Endothelial cell (in vitro differentiated cells): ENCODE measurements around the gene RHOV. TPM values are rescaled to one million over a fixed set of nuclear protein-coding genes. Genes with fewer than 3 reads are reported as not detected.

Experiments used
- DNase-seq: peaks from one replicate; pipeline ENCODE4 v3.0.0; 2021; ENCODE audit warnings: low spot score
- H3K27ac Mint-ChIP-seq: one replicate; pipeline ENCODE4 v1.8.0; 2021; ENCODE audit warnings: mixed read lengths, inconsistent platforms; ENCODE audit not compliant: unreplicated experiment
- H3K27me3 Mint-ChIP-seq: one replicate; pipeline ENCODE4 v1.8.0; 2021; ENCODE audit warnings: mild to moderate bottlenecking, moderate library complexity, mixed read lengths, inconsistent platforms; ENCODE audit not compliant: unreplicated experiment
- H3K36me3 Mint-ChIP-seq: one replicate; pipeline ENCODE4 v1.8.0; 2021; ENCODE audit warnings: mild to moderate bottlenecking, low read depth, mixed read lengths, inconsistent platforms; ENCODE audit not compliant: unreplicated experiment
- H3K4me1 Mint-ChIP-seq: one replicate; pipeline ENCODE4 v1.8.0; 2021; ENCODE audit warnings: mild to moderate bottlenecking, mixed read lengths, inconsistent platforms; ENCODE audit not compliant: unreplicated experiment
- H3K4me3 Mint-ChIP-seq: one replicate; pipeline ENCODE4 v1.8.0; 2021; ENCODE audit warnings: mild to moderate bottlenecking, mixed read lengths, inconsistent platforms; ENCODE audit not compliant: unreplicated experiment
- H3K9me3 Mint-ChIP-seq: one replicate; pipeline ENCODE4 v1.8.0; 2021; ENCODE audit warnings: mixed read lengths, inconsistent platforms; ENCODE audit not compliant: unreplicated experiment
- total RNA-seq: library from RNA; stranded (reverse); fragmentation: NEBNext Ultra II Directional; extraction: Animal tissue kit (Norgen Biotek cat#: 25700); gene quantifications from one replicate; pipeline ENCODE4 v1.2.1, GENCODE V29; 2021; ENCODE audit not compliant: unreplicated experiment
- TF ChIP-seq, protein P1 (sequence below): fragments of 200-600 bp; sonication (generic); IDR thresholded peaks from one replicate; pipeline ENCODE4 v1.5.0; 2021; ENCODE audit warnings: antibody characterized with exemption; ENCODE audit not compliant: unreplicated experiment

The RHOV gene
- total RNA-seq, 1 donor from 2014 or later = 1.4 TPM

DNA sequence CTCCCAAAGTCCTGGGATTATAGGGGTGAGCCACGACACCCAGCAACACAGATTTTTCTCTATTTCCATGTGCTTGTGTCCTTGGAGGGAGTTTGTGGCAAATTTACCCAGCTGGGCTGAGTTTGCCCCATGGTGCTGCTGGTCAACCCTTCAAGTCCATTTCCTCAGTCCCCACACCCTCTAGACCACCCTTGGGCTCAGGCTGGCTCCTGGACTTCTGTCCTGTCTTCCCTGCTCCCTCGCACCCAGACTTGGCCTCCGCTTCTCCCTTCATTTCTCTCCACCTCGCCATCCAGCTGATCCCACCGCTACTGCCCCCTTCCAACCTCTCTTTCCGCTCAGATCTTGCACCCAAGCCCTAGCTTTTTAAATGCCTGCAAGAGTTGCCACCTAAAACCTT is 7.3 kb upstream of the RHOV start:
- TF ChIP-seq, protein P1, sequence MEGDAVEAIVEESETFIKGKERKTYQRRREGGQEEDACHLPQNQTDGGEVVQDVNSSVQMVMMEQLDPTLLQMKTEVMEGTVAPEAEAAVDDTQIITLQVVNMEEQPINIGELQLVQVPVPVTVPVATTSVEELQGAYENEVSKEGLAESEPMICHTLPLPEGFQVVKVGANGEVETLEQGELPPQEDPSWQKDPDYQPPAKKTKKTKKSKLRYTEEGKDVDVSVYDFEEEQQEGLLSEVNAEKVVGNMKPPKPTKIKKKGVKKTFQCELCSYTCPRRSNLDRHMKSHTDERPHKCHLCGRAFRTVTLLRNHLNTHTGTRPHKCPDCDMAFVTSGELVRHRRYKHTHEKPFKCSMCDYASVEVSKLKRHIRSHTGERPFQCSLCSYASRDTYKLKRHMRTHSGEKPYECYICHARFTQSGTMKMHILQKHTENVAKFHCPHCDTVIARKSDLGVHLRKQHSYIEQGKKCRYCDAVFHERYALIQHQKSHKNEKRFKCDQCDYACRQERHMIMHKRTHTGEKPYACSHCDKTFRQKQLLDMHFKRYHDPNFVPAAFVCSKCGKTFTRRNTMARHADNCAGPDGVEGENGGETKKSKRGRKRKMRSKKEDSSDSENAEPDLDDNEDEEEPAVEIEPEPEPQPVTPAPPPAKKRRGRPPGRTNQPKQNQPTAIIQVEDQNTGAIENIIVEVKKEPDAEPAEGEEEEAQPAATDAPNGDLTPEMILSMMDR = no peak
- no peak overlapping the region for H3K27ac Mint-ChIP-seq
- H3K4me1 Mint-ChIP-seq = no peaks in the 10 kb centered on the region
- no peaks in the 10 kb centered on the region for H3K9me3 Mint-ChIP-seq
- no peaks in the 10 kb centered on the region for H3K27me3 Mint-ChIP-seq
- DNase-seq = no peak
- H3K36me3 Mint-ChIP-seq = no peaks in the 10 kb centered on the region
- no peak overlapping the region for H3K4me3 Mint-ChIP-seq

DNA sequence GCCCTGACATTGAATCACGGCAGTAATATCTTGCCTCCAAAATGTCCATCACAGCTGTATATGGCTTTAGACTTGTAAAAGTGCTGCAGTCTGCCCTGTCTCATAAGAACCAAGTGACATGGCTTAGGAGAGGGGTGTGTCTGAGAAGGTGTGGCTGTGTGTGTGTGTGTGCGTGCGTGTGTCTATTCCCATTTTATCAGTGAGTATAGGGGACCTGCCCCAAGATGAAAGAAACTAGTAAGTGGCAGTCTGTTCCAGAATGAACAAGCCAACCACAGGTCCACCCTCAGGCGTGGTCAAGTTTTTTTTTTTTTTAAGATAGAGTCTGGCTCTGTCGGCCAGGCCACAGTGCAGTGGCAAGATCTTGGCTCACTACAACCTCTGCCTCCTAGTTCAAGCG is 5.6 kb upstream of the RHOV start:
- no peaks in the 10 kb centered on the region for H3K4me1 Mint-ChIP-seq
- H3K27me3 Mint-ChIP-seq = no peaks in the 10 kb centered on the region
- no peaks in the 10 kb centered on the region for H3K36me3 Mint-ChIP-seq
- H3K9me3 Mint-ChIP-seq = no peaks in the 10 kb centered on the region
- no peak overlapping the region for H3K27ac Mint-ChIP-seq
- TF ChIP-seq, protein P1 = no peak
- DNase-seq = no peak
- no peak overlapping the region for H3K4me3 Mint-ChIP-seq

DNA sequence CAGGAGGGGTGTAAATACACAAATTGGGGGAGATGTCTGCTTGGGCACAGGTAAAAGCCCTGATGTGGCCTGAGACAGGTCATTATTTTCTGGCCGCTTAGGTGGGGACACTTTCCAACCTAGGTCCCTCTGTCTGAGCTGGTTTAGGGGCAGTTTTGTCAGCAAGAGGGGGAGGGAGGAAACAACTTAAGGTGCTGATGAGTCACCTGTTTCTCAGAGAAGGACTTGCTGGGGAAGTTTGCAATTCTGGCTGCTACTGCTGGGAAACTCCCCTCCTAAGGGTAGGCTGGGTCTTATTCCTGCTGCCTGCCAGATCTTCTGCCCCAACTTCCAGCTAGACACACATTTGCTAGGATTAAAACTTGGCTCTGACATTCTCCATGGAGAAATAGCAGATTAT is 4.8 kb upstream of the RHOV start:
- Mint-ChIP-seq H3K27me3 (peaks cover 2% of the 10 kb centered on the region), H3K4me1 (peaks cover 2% of the 10 kb centered on the region), H3K9me3 (no peaks in the 10 kb centered on the region), H3K27ac (no peak overlapping the region), H3K4me3 (no peak overlapping the region), H3K36me3 (no peaks in the 10 kb centered on the region)
- DNase-seq = no peak
- TF ChIP-seq, protein P1 = no peak

DNA sequence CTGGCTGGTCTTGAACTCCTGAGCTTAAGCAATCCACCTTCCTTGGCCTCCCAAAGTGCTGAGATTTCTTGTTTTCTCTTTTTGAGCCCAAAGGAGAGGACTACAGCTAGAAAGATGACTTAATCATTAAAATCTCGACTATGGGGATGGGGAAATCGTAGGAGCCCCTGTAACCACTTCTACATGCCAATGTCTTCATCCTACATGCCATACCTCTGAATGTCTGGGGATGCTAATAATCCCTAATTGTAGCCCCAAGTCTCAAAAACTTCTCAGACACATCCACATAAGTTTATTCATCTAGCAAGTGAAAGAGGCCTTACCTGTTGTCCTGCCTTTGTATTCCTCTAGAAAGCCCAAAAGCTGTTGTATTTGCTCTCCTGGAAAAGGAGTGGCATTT is 3.7 kb upstream of the RHOV start:
- Mint-ChIP-seq H3K9me3 (no peaks in the 10 kb centered on the region), H3K27ac (no peak overlapping the region), H3K4me1 (peaks cover 2% of the 10 kb centered on the region), H3K4me3 (no peak overlapping the region), H3K36me3 (no peaks in the 10 kb centered on the region), H3K27me3 (peaks cover 4% of the 10 kb centered on the region)
- no peak for DNase-seq
- TF ChIP-seq, protein P1 = no peak

DNA sequence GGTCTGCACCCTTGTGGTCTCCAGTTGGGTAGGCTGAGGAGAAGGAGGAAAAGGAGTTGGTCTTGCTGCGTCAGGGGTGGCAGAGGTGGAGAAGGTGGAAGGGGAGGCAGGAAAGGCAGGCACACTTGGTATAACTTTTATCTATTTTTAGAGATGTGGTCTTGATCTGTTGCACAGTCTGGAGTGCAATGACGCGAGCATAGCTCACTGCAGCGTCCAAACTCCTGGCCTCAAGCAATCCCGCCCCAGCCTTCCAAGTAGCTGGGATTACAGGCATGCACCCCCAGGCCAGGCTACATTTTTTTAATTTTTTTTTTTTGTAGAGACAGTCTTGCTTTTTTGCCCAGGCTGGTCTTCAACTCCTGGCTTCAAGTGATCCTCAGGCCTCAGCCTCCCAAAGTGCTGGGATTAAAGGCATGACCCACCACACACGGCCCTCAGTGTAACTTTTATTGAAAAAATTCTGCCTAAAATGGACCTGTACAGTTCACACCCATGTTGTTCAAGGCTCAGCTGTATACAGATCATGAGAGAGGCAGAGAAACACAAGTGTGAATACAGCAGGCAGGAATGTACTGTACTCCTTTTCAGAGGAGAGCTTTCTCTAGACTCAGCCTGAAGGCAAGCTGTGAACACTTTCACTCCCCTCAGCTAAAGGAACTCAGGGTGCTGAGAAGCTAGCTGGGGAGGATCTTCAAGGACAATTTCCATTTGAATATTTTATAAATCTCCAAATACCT is 2.1 kb upstream of the RHOV start:
- Mint-ChIP-seq H3K4me1 (peaks cover 2% of the 10 kb centered on the region), H3K4me3 (no peak overlapping the region), H3K9me3 (no peaks in the 10 kb centered on the region), H3K27ac (no peak overlapping the region), H3K36me3 (no peaks in the 10 kb centered on the region), H3K27me3 (peaks cover 4% of the 10 kb centered on the region)
- DNase-seq = no peak
- TF ChIP-seq, protein P1 = no peak
